ENCODE data around the gene TMEM11. TPM values are rescaled to one million over a fixed set of nuclear protein-coding genes. Genes with fewer than 3 reads are reported as not detected.
A peak's percentile ranks its signal among the peaks of the same experiment; 100 is the strongest.

The TMEM11 gene
- total RNA-seq, 3 donors from 2014 or later: 28.1 to 34.1 (median 33.1) TPM

DNA sequence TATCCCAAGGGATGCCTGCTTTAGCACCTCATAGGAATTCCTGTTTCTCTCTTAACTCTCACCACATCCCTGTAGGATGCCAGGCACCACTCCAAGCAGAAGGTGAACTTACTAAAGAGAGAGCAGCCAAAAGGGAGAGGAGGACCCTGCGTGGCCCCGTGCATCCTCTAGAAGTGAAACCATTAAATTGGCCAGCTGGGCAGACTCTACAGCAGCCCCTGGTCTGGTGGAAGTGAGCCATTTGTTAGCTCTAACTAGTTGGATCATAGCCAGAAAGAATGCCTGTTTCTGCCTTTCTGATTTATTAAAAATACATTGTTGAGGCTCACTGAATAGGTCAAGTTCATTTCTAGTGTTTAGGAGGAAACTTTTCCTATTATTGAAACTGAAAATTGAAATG is 22.3 kb downstream of the TMEM11 start:
- TF ChIP-seq, protein P1, sequence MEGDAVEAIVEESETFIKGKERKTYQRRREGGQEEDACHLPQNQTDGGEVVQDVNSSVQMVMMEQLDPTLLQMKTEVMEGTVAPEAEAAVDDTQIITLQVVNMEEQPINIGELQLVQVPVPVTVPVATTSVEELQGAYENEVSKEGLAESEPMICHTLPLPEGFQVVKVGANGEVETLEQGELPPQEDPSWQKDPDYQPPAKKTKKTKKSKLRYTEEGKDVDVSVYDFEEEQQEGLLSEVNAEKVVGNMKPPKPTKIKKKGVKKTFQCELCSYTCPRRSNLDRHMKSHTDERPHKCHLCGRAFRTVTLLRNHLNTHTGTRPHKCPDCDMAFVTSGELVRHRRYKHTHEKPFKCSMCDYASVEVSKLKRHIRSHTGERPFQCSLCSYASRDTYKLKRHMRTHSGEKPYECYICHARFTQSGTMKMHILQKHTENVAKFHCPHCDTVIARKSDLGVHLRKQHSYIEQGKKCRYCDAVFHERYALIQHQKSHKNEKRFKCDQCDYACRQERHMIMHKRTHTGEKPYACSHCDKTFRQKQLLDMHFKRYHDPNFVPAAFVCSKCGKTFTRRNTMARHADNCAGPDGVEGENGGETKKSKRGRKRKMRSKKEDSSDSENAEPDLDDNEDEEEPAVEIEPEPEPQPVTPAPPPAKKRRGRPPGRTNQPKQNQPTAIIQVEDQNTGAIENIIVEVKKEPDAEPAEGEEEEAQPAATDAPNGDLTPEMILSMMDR (IDR thresholded peaks at IDR 0.05): no peak
- TF ChIP-seq POLR2AphosphoS5 (IDR thresholded peaks at IDR 0.05) (no peak), POLR2A (IDR thresholded peaks at IDR 0.05) (no peak)
- H3K36me3 ChIP-seq: no peaks in the 10 kb centered on the region
- no peak for DNase-seq (ENCODE audit: low spot score in 2 of 2)
- intact Hi-C loops (cut with DNase I; ENCODE audit: low total_unique reads): no loop called here
- H3K4me3 ChIP-seq: no peak overlapping the region
- H3K27ac ChIP-seq: peak overlapping the region in 1 of 2 donors; percentile 4
- H3K27me3 ChIP-seq: no peaks in the 10 kb centered on the region
- H3K9me3 ChIP-seq: no peaks in the 10 kb centered on the region
- H3K4me1 ChIP-seq: no peaks in the 10 kb centered on the region

DNA sequence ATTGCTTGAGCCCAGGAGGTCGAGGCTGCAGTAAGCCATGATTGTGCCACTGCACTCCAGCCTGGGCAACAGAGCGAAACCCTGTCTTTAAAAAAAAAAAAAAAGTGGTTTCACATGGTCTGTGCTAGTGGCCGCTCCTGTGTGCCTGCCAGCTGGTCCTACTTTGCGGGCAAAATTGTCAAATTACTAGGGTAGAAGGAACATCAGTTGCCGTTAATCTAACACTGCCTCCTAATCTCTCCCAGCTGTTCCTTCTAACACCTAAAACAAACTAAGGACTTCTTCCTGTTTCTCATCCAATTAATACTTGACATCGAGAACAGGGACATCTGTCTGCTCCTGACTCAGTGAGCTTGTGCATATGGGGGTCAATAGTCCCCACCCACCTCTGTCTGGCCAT is 23.9 kb downstream of the TMEM11 start:
- TF ChIP-seq, protein P1 (IDR thresholded peaks at IDR 0.05): no peak
- TF ChIP-seq POLR2AphosphoS5 (IDR thresholded peaks at IDR 0.05) (no peak), POLR2A (IDR thresholded peaks at IDR 0.05) (no peak)
- Histone ChIP-seq H3K36me3 (no peaks in the 10 kb centered on the region), H3K27ac (no peak overlapping the region), H3K9me3 (no peaks in the 10 kb centered on the region), H3K4me3 (no peak overlapping the region), H3K27me3 (no peaks in the 10 kb centered on the region), H3K4me1 (no peaks in the 10 kb centered on the region)
- intact Hi-C loops (cut with DNase I; ENCODE audit: low total_unique reads): no loop called here
- DNase-seq (ENCODE audit: low spot score in 2 of 2): no peak

DNA sequence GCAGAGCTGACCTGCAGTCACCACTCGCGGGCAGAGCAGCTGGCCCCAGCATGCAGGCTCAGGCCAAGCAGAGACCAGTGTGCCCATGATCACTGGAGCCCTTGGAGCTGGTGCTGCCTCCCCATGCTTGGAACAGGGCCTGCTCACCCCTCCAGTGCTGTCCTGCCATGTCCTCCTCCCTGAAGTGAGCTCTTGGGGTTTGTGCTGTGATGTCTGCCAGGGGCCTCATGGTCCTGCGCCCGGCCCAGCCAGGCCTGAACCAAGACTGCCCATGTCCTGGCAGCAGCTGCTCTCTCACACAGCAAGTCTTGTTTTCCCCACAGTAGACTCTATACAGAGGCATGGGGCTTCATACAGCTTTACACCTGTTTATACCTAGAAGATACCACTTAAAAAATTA is 24.6 kb downstream of the TMEM11 start:
- no peak for DNase-seq (ENCODE audit: low spot score in 2 of 2)
- H3K4me1 ChIP-seq: no peaks in the 10 kb centered on the region
- intact Hi-C loops (cut with DNase I; ENCODE audit: low total_unique reads): no loop called here
- H3K9me3 ChIP-seq: no peaks in the 10 kb centered on the region
- H3K27ac ChIP-seq: no peak overlapping the region
- no peak overlapping the region for H3K4me3 ChIP-seq
- H3K36me3 ChIP-seq: no peaks in the 10 kb centered on the region
- TF ChIP-seq, protein P1 (IDR thresholded peaks at IDR 0.05): no peak
- no peak for TF ChIP-seq POLR2AphosphoS5 (IDR thresholded peaks at IDR 0.05)
- TF ChIP-seq POLR2A (IDR thresholded peaks at IDR 0.05): no peak
- no peaks in the 10 kb centered on the region for H3K27me3 ChIP-seq

DNA sequence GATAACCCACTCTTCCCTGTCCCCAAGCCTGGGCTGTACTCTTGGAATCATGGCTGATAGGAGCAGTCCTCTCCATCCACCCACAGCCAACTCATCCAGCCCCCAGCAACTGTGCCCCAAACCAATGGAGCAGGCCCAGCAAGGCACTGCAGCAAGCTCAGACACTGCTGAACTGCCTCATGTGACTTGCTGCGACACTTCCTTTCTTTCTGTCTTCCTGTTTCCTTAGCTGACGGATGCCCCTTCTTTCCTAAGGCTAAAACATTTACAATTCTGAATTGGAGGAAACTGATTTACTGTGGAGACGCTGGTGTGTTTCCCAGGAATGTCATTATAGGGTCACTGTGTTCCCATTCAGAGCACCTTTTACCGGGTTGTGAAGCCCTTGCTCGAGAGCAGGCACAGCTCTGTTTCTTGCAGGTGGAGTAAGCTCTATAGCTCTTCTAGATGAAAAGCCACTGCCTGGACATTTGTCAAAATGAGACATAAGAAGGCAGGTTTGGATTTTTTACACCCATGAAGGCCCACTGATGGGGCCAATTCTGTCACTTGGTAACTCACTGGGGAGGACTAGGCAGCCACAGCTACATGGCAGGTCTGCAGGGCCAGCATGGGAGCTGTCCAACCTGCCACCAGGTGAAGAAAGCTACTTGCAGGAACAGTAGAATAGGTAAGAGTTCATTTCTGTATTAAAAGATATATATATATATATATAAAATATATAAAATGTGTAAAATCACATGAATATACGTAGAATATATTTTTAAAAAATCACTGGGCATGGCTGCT is 27.4 kb downstream of the TMEM11 start:
- no peak for DNase-seq (ENCODE audit: low spot score in 2 of 2)
- H3K36me3 ChIP-seq: no peaks in the 10 kb centered on the region
- H3K9me3 ChIP-seq: no peaks in the 10 kb centered on the region
- TF ChIP-seq POLR2A (IDR thresholded peaks at IDR 0.05) (no peak), POLR2AphosphoS5 (IDR thresholded peaks at IDR 0.05) (no peak)
- TF ChIP-seq, protein P1 (IDR thresholded peaks at IDR 0.05): no peak
- no peak overlapping the region for H3K4me3 ChIP-seq
- intact Hi-C loops (cut with DNase I; ENCODE audit: low total_unique reads): loop anchor here (1.0 kb wide), 1 partner anchor 22 kb away; no protein-coding TSS in a partner anchor
- H3K27ac ChIP-seq: peak overlapping the region in 1 of 2 donors; percentile 75
- no peaks in the 10 kb centered on the region for H3K27me3 ChIP-seq
- no peaks in the 10 kb centered on the region for H3K4me1 ChIP-seq

DNA sequence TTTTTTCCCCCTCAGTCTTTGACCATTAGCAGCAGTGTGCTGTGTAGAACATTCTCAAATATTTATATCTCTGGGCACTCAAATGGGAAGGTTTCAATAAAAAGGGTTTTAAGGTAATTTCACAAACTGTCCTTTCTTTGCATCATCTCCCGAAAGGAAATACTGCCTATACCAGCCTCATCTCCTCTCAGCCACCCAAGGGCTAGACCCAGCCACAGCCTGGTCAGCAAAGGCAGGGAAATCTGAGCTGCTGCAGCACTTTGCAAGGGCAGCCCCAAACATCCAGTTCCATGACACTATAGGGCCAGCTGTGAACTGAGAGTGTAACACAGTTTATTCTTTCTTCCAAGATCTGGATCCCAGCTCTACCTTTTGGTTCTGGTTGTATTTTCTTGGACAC is 28.9 kb downstream of the TMEM11 start:
- Histone ChIP-seq H3K27me3 (no peaks in the 10 kb centered on the region), H3K4me1 (no peaks in the 10 kb centered on the region), H3K36me3 (no peaks in the 10 kb centered on the region), H3K4me3 (no peak overlapping the region), H3K27ac (no peak overlapping the region), H3K9me3 (no peaks in the 10 kb centered on the region)
- TF ChIP-seq POLR2A (IDR thresholded peaks at IDR 0.05) (no peak), POLR2AphosphoS5 (IDR thresholded peaks at IDR 0.05) (no peak)
- TF ChIP-seq, protein P1 (IDR thresholded peaks at IDR 0.05): no peak
- no peak for DNase-seq (ENCODE audit: low spot score in 2 of 2)
- intact Hi-C loops (cut with DNase I; ENCODE audit: low total_unique reads): no loop called here
